HEK293 (cell line): Measurements from ENCODE around the gene OR52N4.
"Not testable (repeated sequence)": the region's sequence is repeated elsewhere in the genome, so short reads cannot be mapped to it uniquely, and the experiment has no call there.

Experiments used
- CTCF ChIA-PET: fragments of 350-600 bp; formaldehyde crosslinking; extraction: SDS; loops from one replicate; lab custom pipeline; 2021; ENCODE audit warnings: antibody characterized with exemption; lab: Yijun Ruan, JAX
- POLR2A ChIA-PET: fragments of 300-600 bp; formaldehyde crosslinking; extraction: SDS; loops from one replicate; lab custom pipeline; 2020; ENCODE audit warnings: antibody characterized with exemption, inconsistent platforms; lab: Yijun Ruan, JAX
- H3K27ac ChIP-seq: fragments of 200-500 bp; sonication (Bioruptor generic); 2 replicates; pipeline ENCODE4 v1.5.1; 2014; ENCODE audit warnings: low read depth, low read length, control low read depth, inconsistent platforms; ENCODE audit errors: extremely low read depth
- H3K36me3 ChIP-seq, 2 experiments: fragments of 200-500 bp in 1 of 2; sonication (Bioruptor generic) in 1 of 2; 1 replicate in 1 of 2; 2 replicates in 1 of 2; pipeline ENCODE4 v1.5.1; 2014 to 2017; ENCODE audit warnings: inconsistent platforms in 2 of 2, low read length in 2 of 2; ENCODE audit not compliant: control insufficient read depth in 2 of 2, insufficient read depth in 1 of 2
- H3K4me1 ChIP-seq: fragments of 200-500 bp; sonication (Bioruptor generic); 2 replicates; pipeline ENCODE4 v1.5.1; 2014; ENCODE audit warnings: mild to moderate bottlenecking, low read length, inconsistent platforms; ENCODE audit not compliant: control insufficient read depth, insufficient read depth
- H3K4me3 ChIP-seq: 2 replicates; pipeline ENCODE4 v1.5.1; 2011; ENCODE audit warnings: low read depth, mild to moderate bottlenecking, control low read depth, low read length, moderate library complexity
- H3K9me3 ChIP-seq: fragments of 200-500 bp; sonication (Bioruptor generic); 2 replicates; pipeline ENCODE4 v1.5.1; 2014; ENCODE audit warnings: low read depth, low read length, inconsistent platforms; ENCODE audit not compliant: control insufficient read depth, insufficient read depth
- BCL11B ChIP-seq: fragments of 450-650 bp; formaldehyde crosslinking; IDR thresholded peaks from 2 replicates; pipeline ENCODE4 v1.5.1; 2016; ENCODE audit warnings: low read depth, missing biosample characterization, missing genetic modification characterization
- HIC1 ChIP-seq: fragments of 450-650 bp; formaldehyde crosslinking; IDR thresholded peaks from 2 replicates; pipeline ENCODE4 v1.5.1; 2016; ENCODE audit warnings: missing biosample characterization, missing genetic modification characterization
- KLF10 ChIP-seq: fragments of 450-650 bp; IDR thresholded peaks from 2 replicates; pipeline ENCODE4 v1.5.1; 2018; ENCODE audit warnings: missing biosample characterization, mild to moderate bottlenecking, missing genetic modification characterization
- OVOL3 ChIP-seq: fragments of 450-650 bp; formaldehyde crosslinking; IDR thresholded peaks from 2 replicates; pipeline ENCODE4 v1.5.1; 2016; ENCODE audit warnings: missing biosample characterization, missing genetic modification characterization
- WT1 ChIP-seq: fragments of 450-650 bp; formaldehyde crosslinking; IDR thresholded peaks from 2 replicates; pipeline ENCODE4 v1.5.1; 2016; ENCODE audit warnings: missing biosample characterization, missing genetic modification characterization
- ZNF184 ChIP-seq: fragments of 450-650 bp; IDR thresholded peaks from 2 replicates; pipeline ENCODE4 v1.5.1; 2018; ENCODE audit warnings: missing biosample characterization, mild to moderate bottlenecking, missing genetic modification characterization
- ZNF26 ChIP-seq: fragments of 450-650 bp; formaldehyde crosslinking; IDR thresholded peaks from 2 replicates; pipeline ENCODE4 v1.5.1; 2016; ENCODE audit warnings: missing biosample characterization, missing genetic modification characterization
- ZNF311 ChIP-seq: fragments of 450-650 bp; formaldehyde crosslinking; IDR thresholded peaks from 2 replicates; pipeline ENCODE4 v1.5.1; 2017; ENCODE audit warnings: missing biosample characterization, missing genetic modification characterization, borderline replicate concordance
- ZNF335 ChIP-seq: fragments of 450-650 bp; formaldehyde crosslinking; conservative IDR thresholded peaks from 2 replicates; pipeline ENCODE4 v1.5.1; 2016; ENCODE audit warnings: missing biosample characterization, missing genetic modification characterization
- ZNF362 ChIP-seq: fragments of 450-650 bp; formaldehyde crosslinking; IDR thresholded peaks from 2 replicates; pipeline ENCODE4 v1.5.1; 2016; ENCODE audit warnings: missing biosample characterization, missing genetic modification characterization
- ZNF37A ChIP-seq: fragments of 450-650 bp; IDR thresholded peaks from 2 replicates; pipeline ENCODE4 v1.5.1; 2018; ENCODE audit warnings: missing biosample characterization, missing genetic modification characterization
- ZNF391 ChIP-seq: fragments of 450-650 bp; formaldehyde crosslinking; IDR thresholded peaks from 2 replicates; pipeline ENCODE4 v1.5.1; 2016; ENCODE audit warnings: low read depth, missing biosample characterization, missing genetic modification characterization, borderline replicate concordance
- ZNF416 ChIP-seq: fragments of 450-650 bp; formaldehyde crosslinking; IDR thresholded peaks from 2 replicates; pipeline ENCODE4 v1.5.1; 2016; ENCODE audit warnings: missing biosample characterization, missing genetic modification characterization
- ZNF423 ChIP-seq: fragments of 450-650 bp; formaldehyde crosslinking; IDR thresholded peaks from 2 replicates; pipeline ENCODE4 v1.5.1; 2016; ENCODE audit warnings: missing biosample characterization, missing genetic modification characterization
- ZNF600 ChIP-seq: fragments of 450-650 bp; formaldehyde crosslinking; IDR thresholded peaks from 2 replicates; pipeline ENCODE4 v1.5.1; 2016; ENCODE audit warnings: missing biosample characterization, missing genetic modification characterization
- ZNF624 ChIP-seq: fragments of 450-650 bp; formaldehyde crosslinking; IDR thresholded peaks from 2 replicates; pipeline ENCODE4 v1.5.1; 2017; ENCODE audit warnings: missing biosample characterization, missing genetic modification characterization
- ZNF677 ChIP-seq: fragments of 450-650 bp; IDR thresholded peaks from 2 replicates; pipeline ENCODE4 v1.5.0; 2018; ENCODE audit warnings: missing biosample characterization, mild to moderate bottlenecking, missing genetic modification characterization, moderate library complexity
- ZNF777 ChIP-seq: fragments of 450-650 bp; formaldehyde crosslinking; IDR thresholded peaks from 2 replicates; pipeline ENCODE4 v1.5.1; 2017; ENCODE audit warnings: missing biosample characterization, missing genetic modification characterization, borderline replicate concordance
- TF ChIP-seq, protein P1 (sequence below): fragments of 450-650 bp; formaldehyde crosslinking; IDR thresholded peaks from 2 replicates; pipeline ENCODE4 v1.5.1; 2016; ENCODE audit warnings: missing biosample characterization, missing genetic modification characterization
- TF ChIP-seq, protein P2 (sequence below): fragments of 450-650 bp; formaldehyde crosslinking; IDR thresholded peaks from 2 replicates; pipeline ENCODE4 v1.5.1; 2016; ENCODE audit warnings: missing biosample characterization, missing genetic modification characterization
- TF ChIP-seq, protein P3 (sequence below): fragments of 450-650 bp; formaldehyde crosslinking; IDR thresholded peaks from 2 replicates; pipeline ENCODE4 v1.5.1; 2016; ENCODE audit warnings: missing biosample characterization, missing genetic modification characterization

OR52N4 gene

DNA sequence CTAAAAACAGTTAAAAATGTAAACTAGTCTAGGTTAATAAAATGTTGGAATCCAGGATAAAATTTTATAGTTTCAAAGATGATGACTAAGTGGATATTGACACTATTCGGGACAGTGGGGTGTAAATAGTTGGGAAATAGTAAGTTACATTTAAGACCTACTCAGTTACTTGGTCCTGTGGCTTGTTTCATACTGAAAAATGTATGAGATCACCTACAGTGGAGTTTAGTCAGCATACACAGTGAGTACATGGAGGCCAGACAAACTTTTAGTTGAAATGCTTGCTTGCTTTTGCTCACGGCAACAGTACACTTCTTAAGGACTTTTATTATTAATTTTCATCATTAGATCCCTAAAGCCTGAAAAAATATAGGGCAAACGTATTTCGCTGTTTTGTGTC is 48.4 kb upstream of the OR52N4 start (continued):
- no peak for TF ChIP-seq ZNF777 (tag by site-specific recombination)

DNA sequence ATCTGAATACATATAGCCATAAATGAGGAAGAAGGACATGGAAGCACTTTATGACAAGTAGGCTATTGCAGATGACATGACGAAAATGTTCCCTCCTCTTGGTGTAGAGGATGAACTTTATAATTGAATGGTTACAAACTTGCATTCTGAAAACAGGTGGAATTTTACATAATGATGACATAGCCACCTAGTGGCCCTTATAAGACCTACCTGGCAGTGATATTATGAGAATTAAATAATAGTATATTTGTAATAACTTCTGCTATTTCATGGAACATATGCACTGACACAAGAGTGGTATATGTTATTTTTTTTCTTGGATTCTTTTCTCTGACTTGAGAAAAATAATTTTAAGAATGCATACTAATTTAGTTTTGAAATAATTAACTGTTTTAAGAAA is 41.5 kb upstream of the OR52N4 start:
- no peaks in the 10 kb centered on the region for H3K9me3 ChIP-seq
- ChIA-PET CTCF (interaction anchor here (0.6 to 1.6 kb wide), 4 partner anchors 48 to 308 kb away, joined by 3 to 5 read pairs (median 4); no protein-coding TSS in a partner anchor), POLR2A (no interaction called here)
- no peaks in the 10 kb centered on the region for H3K4me1 ChIP-seq
- H3K27ac ChIP-seq = no peak overlapping the region
- TF ChIP-seq, protein P1, sequence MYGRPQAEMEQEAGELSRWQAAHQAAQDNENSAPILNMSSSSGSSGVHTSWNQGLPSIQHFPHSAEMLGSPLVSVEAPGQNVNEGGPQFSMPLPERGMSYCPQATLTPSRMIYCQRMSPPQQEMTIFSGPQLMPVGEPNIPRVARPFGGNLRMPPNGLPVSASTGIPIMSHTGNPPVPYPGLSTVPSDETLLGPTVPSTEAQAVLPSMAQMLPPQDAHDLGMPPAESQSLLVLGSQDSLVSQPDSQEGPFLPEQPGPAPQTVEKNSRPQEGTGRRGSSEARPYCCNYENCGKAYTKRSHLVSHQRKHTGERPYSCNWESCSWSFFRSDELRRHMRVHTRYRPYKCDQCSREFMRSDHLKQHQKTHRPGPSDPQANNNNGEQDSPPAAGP (tag by site-specific recombination) = no peak
- TF ChIP-seq BCL11B (no peak), ZNF184 (tag by site-specific recombination) (no peak), ZNF391 (tag by site-specific recombination) (no peak)
- no peak overlapping the region for H3K4me3 ChIP-seq
- no peaks in the 10 kb centered on the region for H3K36me3 ChIP-seq

DNA sequence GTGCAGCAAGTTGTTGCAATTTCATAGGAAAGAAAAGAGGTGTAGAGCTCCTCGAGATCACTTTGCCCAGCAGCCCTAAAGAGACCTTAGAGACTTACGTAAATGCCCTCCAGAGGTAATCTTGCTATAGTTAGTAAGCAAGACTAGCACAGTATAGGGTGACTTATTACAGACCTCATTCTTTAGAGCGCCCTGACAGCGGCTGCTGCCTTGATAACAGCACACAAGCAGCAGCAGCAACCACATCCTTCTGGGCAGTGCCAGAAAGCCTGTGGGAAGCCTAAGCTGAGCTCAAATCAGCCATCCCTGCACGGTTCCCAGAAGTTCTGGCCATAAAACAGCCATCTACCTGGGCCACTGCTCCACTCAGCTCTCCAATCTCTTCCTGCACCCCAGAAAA is 40.3 kb upstream of the OR52N4 start:
- H3K4me1 ChIP-seq = no peaks in the 10 kb centered on the region
- POLR2A ChIA-PET = interaction anchor here (0.6 kb wide), 1 partner anchor 40 kb away, joined by 6 read pairs; no protein-coding TSS in a partner anchor
- H3K9me3 ChIP-seq = no peaks in the 10 kb centered on the region
- no peaks in the 10 kb centered on the region for H3K36me3 ChIP-seq
- H3K4me3 ChIP-seq = no peak overlapping the region
- H3K27ac ChIP-seq = no peak overlapping the region
- TF ChIP-seq ZNF423 (tag by site-specific recombination) (no peak), ZNF624 (no peak), ZNF26 (tag by site-specific recombination) (no peak), ZNF677 (tag by site-specific recombination) (no peak), ZNF335 (no peak), WT1 (tag by site-specific recombination) (no peak), ZNF600 (tag by site-specific recombination) (no peak), ZNF362 (tag by site-specific recombination) (no peak), KLF10 (tag by site-specific recombination) (no peak), BCL11B (no peak), ZNF416 (tag by site-specific recombination) (no peak), ZNF311 (tag by site-specific recombination) (no peak), OVOL3 (no peak), HIC1 (no peak), ZNF37A (no peak)
- TF ChIP-seq, protein P2, sequence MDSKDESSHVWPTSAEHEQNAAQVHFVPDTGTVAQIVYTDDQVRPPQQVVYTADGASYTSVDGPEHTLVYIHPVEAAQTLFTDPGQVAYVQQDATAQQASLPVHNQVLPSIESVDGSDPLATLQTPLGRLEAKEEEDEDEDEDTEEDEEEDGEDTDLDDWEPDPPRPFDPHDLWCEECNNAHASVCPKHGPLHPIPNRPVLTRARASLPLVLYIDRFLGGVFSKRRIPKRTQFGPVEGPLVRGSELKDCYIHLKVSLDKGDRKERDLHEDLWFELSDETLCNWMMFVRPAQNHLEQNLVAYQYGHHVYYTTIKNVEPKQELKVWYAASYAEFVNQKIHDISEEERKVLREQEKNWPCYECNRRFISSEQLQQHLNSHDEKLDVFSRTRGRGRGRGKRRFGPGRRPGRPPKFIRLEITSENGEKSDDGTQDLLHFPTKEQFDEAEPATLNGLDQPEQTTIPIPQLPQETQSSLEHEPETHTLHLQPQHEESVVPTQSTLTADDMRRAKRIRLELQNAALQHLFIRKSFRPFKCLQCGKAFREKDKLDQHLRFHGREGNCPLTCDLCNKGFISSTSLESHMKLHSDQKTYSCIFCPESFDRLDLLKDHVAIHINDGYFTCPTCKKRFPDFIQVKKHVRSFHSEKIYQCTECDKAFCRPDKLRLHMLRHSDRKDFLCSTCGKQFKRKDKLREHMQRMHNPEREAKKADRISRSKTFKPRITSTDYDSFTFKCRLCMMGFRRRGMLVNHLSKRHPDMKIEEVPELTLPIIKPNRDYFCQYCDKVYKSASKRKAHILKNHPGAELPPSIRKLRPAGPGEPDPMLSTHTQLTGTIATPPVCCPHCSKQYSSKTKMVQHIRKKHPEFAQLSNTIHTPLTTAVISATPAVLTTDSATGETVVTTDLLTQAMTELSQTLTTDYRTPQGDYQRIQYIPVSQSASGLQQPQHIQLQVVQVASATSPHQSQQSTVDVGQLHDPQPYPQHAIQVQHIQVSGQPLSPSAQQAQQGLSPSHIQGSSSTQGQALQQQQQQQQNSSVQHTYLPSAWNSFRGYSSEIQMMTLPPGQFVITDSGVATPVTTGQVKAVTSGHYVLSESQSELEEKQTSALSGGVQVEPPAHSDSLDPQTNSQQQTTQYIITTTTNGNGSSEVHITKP = no peak
- TF ChIP-seq, protein P3, sequence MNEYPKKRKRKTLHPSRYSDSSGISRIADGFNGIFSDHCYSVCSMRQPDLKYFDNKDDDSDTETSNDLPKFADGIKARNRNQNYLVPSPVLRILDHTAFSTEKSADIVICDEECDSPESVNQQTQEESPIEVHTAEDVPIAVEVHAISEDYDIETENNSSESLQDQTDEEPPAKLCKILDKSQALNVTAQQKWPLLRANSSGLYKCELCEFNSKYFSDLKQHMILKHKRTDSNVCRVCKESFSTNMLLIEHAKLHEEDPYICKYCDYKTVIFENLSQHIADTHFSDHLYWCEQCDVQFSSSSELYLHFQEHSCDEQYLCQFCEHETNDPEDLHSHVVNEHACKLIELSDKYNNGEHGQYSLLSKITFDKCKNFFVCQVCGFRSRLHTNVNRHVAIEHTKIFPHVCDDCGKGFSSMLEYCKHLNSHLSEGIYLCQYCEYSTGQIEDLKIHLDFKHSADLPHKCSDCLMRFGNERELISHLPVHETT = no peak
- CTCF ChIA-PET = interaction anchor here (1.2 to 1.6 kb wide), 2 partner anchors 114 to 237 kb away, joined by 4 to 5 read pairs; no protein-coding TSS in a partner anchor

GRCh38 chr11:5716518-5716917 is 37.5 kb upstream of the OR52N4 start:
- POLR2A ChIA-PET, H3K27ac ChIP-seq, H3K4me3 ChIP-seq, H3K4me1 ChIP-seq, H3K36me3 ChIP-seq, H3K9me3 ChIP-seq, CTCF ChIA-PET: not testable (repeated sequence)
